Measurements from ENCODE around the gene SORCS1. TPM values are rescaled to one million over a fixed set of nuclear protein-coding genes. Genes with fewer than 3 reads are reported as not detected.

Gene SORCS1
- total RNA-seq, 2 donors from 2014 or later = not detected

GRCh38 chr10:106661133-106661766, 503.3 kb downstream of the SORCS1 start:
- no peaks in the 10 kb centered on the region for H3K4me1 Mint-ChIP-seq
- ATAC-seq (no peak), DNase-seq (no peak)
- no peaks in the 10 kb centered on the region for H3K27me3 Mint-ChIP-seq
- H3K27ac Mint-ChIP-seq = no peak overlapping the region
- no peaks in the 10 kb centered on the region for H3K36me3 Mint-ChIP-seq (ENCODE audit: low read depth)
- H3K9me3 ChIP-seq (ENCODE audit: control insufficient read depth, low read length, poor library complexity, severe bottlenecking) = no peaks in the 10 kb centered on the region
- no peak overlapping the region for H3K4me3 Mint-ChIP-seq

DNA sequence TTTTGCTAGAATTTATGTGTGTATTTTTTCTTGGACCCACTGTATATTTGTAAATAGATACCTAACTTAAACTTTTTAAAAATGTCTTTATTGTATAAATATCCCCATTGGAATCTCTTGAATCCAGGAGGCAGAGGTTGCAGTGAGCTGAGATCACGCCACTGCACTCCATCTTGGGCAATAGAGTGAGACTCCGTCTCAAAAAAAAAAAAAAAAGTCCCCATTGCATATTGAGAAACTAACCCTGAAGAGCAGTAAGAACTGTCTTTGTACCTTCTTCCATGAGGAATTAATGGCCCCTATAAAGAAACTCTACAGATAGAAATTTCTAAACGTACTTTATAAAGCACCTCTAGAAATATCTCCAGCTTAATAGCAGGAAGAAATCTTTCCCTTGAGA, 504.0 kb downstream of the SORCS1 start:
- H3K27me3 Mint-ChIP-seq = no peaks in the 10 kb centered on the region
- DNase-seq = no peak
- H3K36me3 Mint-ChIP-seq (ENCODE audit: low read depth) = no peaks in the 10 kb centered on the region
- H3K4me3 Mint-ChIP-seq = no peak overlapping the region
- no peaks in the 10 kb centered on the region for H3K9me3 ChIP-seq (ENCODE audit: control insufficient read depth, low read length, poor library complexity, severe bottlenecking)
- ATAC-seq = no peak
- H3K4me1 Mint-ChIP-seq = no peaks in the 10 kb centered on the region
- no peak overlapping the region for H3K27ac Mint-ChIP-seq

- no peaks in the 10 kb centered on the region for H3K27me3 Mint-ChIP-seq
- DNase-seq = no peak
- no peak overlapping the region for H3K27ac Mint-ChIP-seq
- no peaks in the 10 kb centered on the region for H3K9me3 ChIP-seq (ENCODE audit: control insufficient read depth, low read length, poor library complexity, severe bottlenecking)
- H3K4me3 Mint-ChIP-seq = no peak overlapping the region
- no peaks in the 10 kb centered on the region for H3K4me1 Mint-ChIP-seq
- no peak for ATAC-seq
- H3K36me3 Mint-ChIP-seq (ENCODE audit: low read depth) = no peaks in the 10 kb centered on the region
Observed at GRCh38 chr10:106655636-106656035, 508.9 kb downstream of the SORCS1 start.

- no peaks in the 10 kb centered on the region for H3K4me1 Mint-ChIP-seq
- no peaks in the 10 kb centered on the region for H3K36me3 Mint-ChIP-seq (ENCODE audit: low read depth)
- DNase-seq (no peak), ATAC-seq (no peak)
- H3K27ac Mint-ChIP-seq = no peak overlapping the region
- H3K27me3 Mint-ChIP-seq = no peaks in the 10 kb centered on the region
- H3K9me3 ChIP-seq (ENCODE audit: control insufficient read depth, low read length, poor library complexity, severe bottlenecking) = no peaks in the 10 kb centered on the region
- no peak overlapping the region for H3K4me3 Mint-ChIP-seq
Observed at GRCh38 chr10:106655165-106655564, 509.3 kb downstream of the SORCS1 start.

DNA sequence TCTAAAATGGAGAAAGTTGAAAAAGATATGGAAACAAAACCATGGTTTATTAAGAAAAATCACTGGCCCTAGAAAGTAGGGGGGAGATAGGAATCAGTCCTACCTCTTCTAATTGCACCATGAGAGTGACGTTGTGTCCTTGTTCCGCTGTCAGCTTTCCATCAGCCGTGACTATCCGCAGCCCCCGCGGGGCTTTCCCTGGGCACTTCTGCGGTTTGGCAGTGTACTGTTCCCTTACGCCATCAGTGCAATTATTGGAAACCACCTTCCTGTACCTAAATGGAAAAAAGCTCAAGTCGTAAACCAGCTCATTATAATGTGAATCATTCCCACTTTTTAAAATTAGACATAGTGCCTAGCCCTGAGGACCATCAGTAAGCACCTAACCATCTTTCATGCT, 512.2 kb downstream of the SORCS1 start:
- Mint-ChIP-seq H3K27me3 (no peaks in the 10 kb centered on the region), H3K27ac (no peak overlapping the region), H3K4me1 (no peaks in the 10 kb centered on the region), H3K36me3 (ENCODE audit: low read depth) (no peaks in the 10 kb centered on the region), H3K4me3 (no peak overlapping the region)
- DNase-seq (no peak), ATAC-seq (no peak)
- H3K9me3 ChIP-seq (ENCODE audit: control insufficient read depth, low read length, poor library complexity, severe bottlenecking) = no peaks in the 10 kb centered on the region

DNA sequence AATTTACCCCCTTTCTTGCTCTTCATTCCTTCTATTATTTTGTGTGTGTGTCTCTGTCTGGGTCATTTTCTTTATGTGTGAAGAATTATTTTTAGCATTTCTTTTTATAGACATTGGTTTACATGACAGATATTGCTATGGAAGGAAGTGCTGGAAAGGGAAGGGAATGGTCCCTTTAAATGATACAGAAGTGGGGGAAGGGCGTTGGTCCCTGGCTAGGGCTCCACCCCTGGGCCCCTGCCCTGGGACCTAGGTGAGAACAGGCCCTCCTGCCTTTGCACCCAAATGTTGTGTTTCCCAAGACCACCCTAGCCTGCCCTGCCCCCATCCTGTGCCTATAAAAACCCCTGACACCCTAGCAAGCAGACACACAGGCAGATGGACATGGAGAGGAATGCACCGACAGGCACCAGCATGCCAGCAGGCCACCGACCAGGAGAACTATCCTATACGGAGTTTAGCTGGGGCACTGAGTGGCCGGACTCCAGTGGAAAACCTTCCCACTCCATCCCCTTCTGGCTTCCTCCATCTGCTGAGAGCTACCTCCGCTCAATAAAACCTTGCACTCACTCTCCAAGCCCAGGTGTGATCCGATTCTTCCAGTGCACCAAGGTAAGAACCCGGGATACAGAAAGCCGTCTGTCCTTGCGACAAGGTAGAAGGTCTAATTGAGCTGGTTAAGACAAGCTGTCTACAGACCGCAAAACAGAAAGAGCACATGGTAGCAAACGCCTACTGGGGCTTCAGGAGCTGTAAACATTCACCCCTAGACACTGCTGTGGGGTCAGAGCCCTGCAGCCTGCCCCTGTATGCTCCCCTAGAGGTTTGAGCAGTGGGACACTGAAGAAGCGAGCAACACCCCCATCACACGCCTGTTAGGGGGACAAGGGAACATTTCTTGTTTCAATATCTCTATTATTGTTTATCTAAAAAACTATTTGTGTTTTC, 515.7 kb downstream of the SORCS1 start:
- Mint-ChIP-seq H3K4me1 (no peaks in the 10 kb centered on the region), H3K27me3 (no peaks in the 10 kb centered on the region), H3K4me3 (no peak overlapping the region), H3K27ac (no peak overlapping the region), H3K36me3 (ENCODE audit: low read depth) (no peaks in the 10 kb centered on the region)
- ATAC-seq (no peak), DNase-seq (no peak)
- no peaks in the 10 kb centered on the region for H3K9me3 ChIP-seq (ENCODE audit: control insufficient read depth, low read length, poor library complexity, severe bottlenecking)

GRCh38 chr10:106643473-106643872, 521.0 kb downstream of the SORCS1 start:
- Mint-ChIP-seq H3K36me3 (ENCODE audit: low read depth) (no peaks in the 10 kb centered on the region), H3K4me1 (no peaks in the 10 kb centered on the region), H3K27me3 (no peaks in the 10 kb centered on the region), H3K4me3 (no peak overlapping the region), H3K27ac (no peak overlapping the region)
- ATAC-seq = no peak
- no peak for DNase-seq
- H3K9me3 ChIP-seq (ENCODE audit: control insufficient read depth, low read length, poor library complexity, severe bottlenecking) = no peaks in the 10 kb centered on the region

- H3K9me3 ChIP-seq (ENCODE audit: control insufficient read depth, low read length, poor library complexity, severe bottlenecking) = no peaks in the 10 kb centered on the region
- no peaks in the 10 kb centered on the region for H3K4me1 Mint-ChIP-seq
- no peaks in the 10 kb centered on the region for H3K27me3 Mint-ChIP-seq
- no peak for ATAC-seq
- no peak for DNase-seq
- no peak overlapping the region for H3K4me3 Mint-ChIP-seq
- no peaks in the 10 kb centered on the region for H3K36me3 Mint-ChIP-seq (ENCODE audit: low read depth)
- no peak overlapping the region for H3K27ac Mint-ChIP-seq
Observed at GRCh38 chr10:106637873-106638272, 526.6 kb downstream of the SORCS1 start.

- no peaks in the 10 kb centered on the region for H3K9me3 ChIP-seq (ENCODE audit: control insufficient read depth, low read length, poor library complexity, severe bottlenecking)
- Mint-ChIP-seq H3K27me3 (no peaks in the 10 kb centered on the region), H3K4me1 (no peaks in the 10 kb centered on the region), H3K36me3 (ENCODE audit: low read depth) (no peaks in the 10 kb centered on the region), H3K27ac (no peak overlapping the region), H3K4me3 (no peak overlapping the region)
- DNase-seq (no peak), ATAC-seq (no peak)
Observed at GRCh38 chr10:106636766-106637491, 527.6 kb downstream of the SORCS1 start.

- Mint-ChIP-seq H3K4me1 (no peaks in the 10 kb centered on the region), H3K4me3 (no peak overlapping the region), H3K27ac (no peak overlapping the region), H3K36me3 (ENCODE audit: low read depth) (no peaks in the 10 kb centered on the region), H3K27me3 (no peaks in the 10 kb centered on the region)
- H3K9me3 ChIP-seq (ENCODE audit: control insufficient read depth, low read length, poor library complexity, severe bottlenecking) = no peaks in the 10 kb centered on the region
- DNase-seq = no peak
- no peak for ATAC-seq
Observed at GRCh38 chr10:106635947-106636346, 528.6 kb downstream of the SORCS1 start.

DNA sequence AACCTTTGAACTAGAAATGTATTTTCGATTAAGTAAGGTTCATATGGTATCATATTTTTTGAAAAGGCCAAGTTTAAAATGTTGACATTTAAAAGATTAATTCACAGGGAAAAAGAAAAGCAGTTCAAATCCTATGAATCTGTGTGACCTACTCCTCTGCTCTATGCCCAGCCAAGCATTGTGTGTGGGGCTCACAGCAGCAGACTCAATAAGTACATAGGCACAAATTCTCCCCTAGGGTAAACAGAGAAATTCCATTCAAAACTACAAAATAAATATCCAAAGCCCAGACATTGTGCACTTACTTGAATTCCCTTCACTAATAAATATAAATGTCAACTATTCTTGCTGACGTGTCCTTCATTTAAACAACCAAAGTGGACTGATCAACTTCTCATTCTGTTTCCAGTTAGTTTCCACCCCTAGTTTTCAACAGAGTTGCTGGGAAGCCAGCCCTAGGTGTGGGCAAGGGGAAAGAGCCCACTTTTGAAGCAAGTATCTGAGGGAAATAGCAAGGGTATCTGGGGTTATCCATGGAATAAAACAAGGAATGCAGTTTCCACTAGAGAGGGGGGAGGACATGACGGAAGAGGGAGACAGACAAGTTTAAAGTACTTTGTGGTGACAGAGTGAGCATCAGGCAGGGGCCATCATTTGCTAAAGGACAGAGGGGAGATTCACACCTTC, 533.3 kb downstream of the SORCS1 start:
- Mint-ChIP-seq H3K4me1 (no peaks in the 10 kb centered on the region), H3K4me3 (no peak overlapping the region), H3K27me3 (peaks cover 4% of the 10 kb centered on the region), H3K27ac (no peak overlapping the region), H3K36me3 (ENCODE audit: low read depth) (no peaks in the 10 kb centered on the region)
- ATAC-seq = no peak
- DNase-seq = no peak
- no peaks in the 10 kb centered on the region for H3K9me3 ChIP-seq (ENCODE audit: control insufficient read depth, low read length, poor library complexity, severe bottlenecking)

- ATAC-seq = no peak
- Mint-ChIP-seq H3K4me3 (no peak overlapping the region), H3K27me3 (peaks cover 4% of the 10 kb centered on the region), H3K36me3 (ENCODE audit: low read depth) (no peaks in the 10 kb centered on the region), H3K27ac (no peak overlapping the region), H3K4me1 (no peaks in the 10 kb centered on the region)
- H3K9me3 ChIP-seq (ENCODE audit: control insufficient read depth, low read length, poor library complexity, severe bottlenecking) = no peaks in the 10 kb centered on the region
- DNase-seq = no peak
Observed at GRCh38 chr10:106626371-106626770, 538.1 kb downstream of the SORCS1 start.

- no peaks in the 10 kb centered on the region for H3K4me1 Mint-ChIP-seq
- no peaks in the 10 kb centered on the region for H3K36me3 Mint-ChIP-seq (ENCODE audit: low read depth)
- H3K9me3 ChIP-seq (ENCODE audit: control insufficient read depth, low read length, poor library complexity, severe bottlenecking) = no peaks in the 10 kb centered on the region
- H3K27ac Mint-ChIP-seq = no peak overlapping the region
- ATAC-seq (no peak), DNase-seq (no peak)
- no peak overlapping the region for H3K4me3 Mint-ChIP-seq
- peaks cover 4% of the 10 kb centered on the region for H3K27me3 Mint-ChIP-seq
Observed at GRCh38 chr10:106625751-106626150, 538.8 kb downstream of the SORCS1 start.
